CD14-positive monocyte (primary cell): Measurements from ENCODE around the gene TTC32. TPM values are rescaled to one million over a fixed set of nuclear protein-coding genes. Genes with fewer than 3 reads are reported as not detected.

ENCODE experiments used
- DNase-seq, 3 donors: peaks; one replicate each; pipeline ENCODE4 v3.0.0-alpha.2; 2011 to 2022
- H2AFZ ChIP-seq: 2 replicates; pipeline ENCODE4 v1.6.0; 2012; ENCODE audit warnings: mild to moderate bottlenecking, low read depth, low read length, inconsistent platforms; ENCODE audit not compliant: insufficient read depth, poor library complexity, severe bottlenecking
- H3K27ac ChIP-seq, 2 donors: 1 replicate in 1 of 2; 2 replicates in 1 of 2; pipeline ENCODE4 v1.5.1; 2012 to 2013; ENCODE audit warnings: low read length in 2 of 2, control low read depth in 1 of 2, inconsistent platforms in 1 of 2, low read depth in 1 of 2, mild to moderate bottlenecking in 1 of 2
- H3K27me3 ChIP-seq, 2 donors: one replicate each; pipeline versions ENCODE4 v1.6.0 to v1.6.1; 2011 to 2013; ENCODE audit warnings: low read length in 2 of 2; ENCODE audit not compliant: control insufficient read depth in 2 of 2, insufficient read depth in 2 of 2
- H3K36me3 ChIP-seq, 2 donors: replicated peaks in 1 of 2; 1 replicate in 1 of 2; 2 replicates in 1 of 2; pipeline versions ENCODE4 v1.5.1 to v1.6.1; 2012 to 2013; ENCODE audit warnings: low read length in 2 of 2, control low read depth in 1 of 2, inconsistent platforms in 1 of 2, mild to moderate bottlenecking in 1 of 2; ENCODE audit not compliant: insufficient read depth in 2 of 2, control insufficient read depth in 1 of 2
- H3K4me1 ChIP-seq, 2 donors: 1 replicate in 1 of 2; 2 replicates in 1 of 2; pipeline versions ENCODE4 v1.5.1 to v1.6.1; 2012 to 2013; ENCODE audit warnings: low read length in 2 of 2, control low read depth in 1 of 2, inconsistent platforms in 1 of 2, mild to moderate bottlenecking in 1 of 2, moderate library complexity in 1 of 2; ENCODE audit not compliant: insufficient read depth in 2 of 2, control insufficient read depth in 1 of 2
- H3K4me2 ChIP-seq: replicated peaks from 2 replicates; pipeline ENCODE3; 2012; ENCODE audit warnings: low read length, moderate library complexity, mild to moderate bottlenecking; ENCODE audit not compliant: poor library complexity, severe bottlenecking; ENCODE audit errors: extremely low read depth
- H3K4me3 ChIP-seq, 3 experiments: fragments of 200-600 bp in 1 of 3; sonication (generic) in 1 of 3; replicated peaks in 1 of 3; 1 replicate in 2 of 3; 2 replicates in 1 of 3; pipeline ENCODE4 v1.5.1; 2011 to 2013; ENCODE audit warnings: low read length in 3 of 3, mild to moderate bottlenecking in 3 of 3, control low read depth in 2 of 3, low read depth in 2 of 3, inconsistent platforms in 1 of 3, moderate library complexity in 1 of 3
- H3K79me2 ChIP-seq: 2 replicates; pipeline ENCODE4 v1.6.0; 2012; ENCODE audit warnings: mild to moderate bottlenecking, control low read depth, inconsistent platforms, low read length, moderate library complexity; ENCODE audit not compliant: insufficient read depth
- H3K9ac ChIP-seq: 2 replicates; pipeline ENCODE4 v1.6.0; 2017; ENCODE audit warnings: low read length, mild to moderate bottlenecking; ENCODE audit not compliant: insufficient read depth, poor library complexity, severe bottlenecking
- H3K9me3 ChIP-seq, 2 donors: replicated peaks in 1 of 2; 1 replicate in 1 of 2; 2 replicates in 1 of 2; pipeline versions ENCODE4 v1.5.1 to v1.6.1; 2012 to 2013; ENCODE audit warnings: low read length in 2 of 2, control low read depth in 1 of 2; ENCODE audit not compliant: control insufficient read depth in 1 of 2, insufficient read depth in 1 of 2
- H4K20me1 ChIP-seq: 2 replicates; pipeline ENCODE4 v1.6.0; 2012; ENCODE audit warnings: mild to moderate bottlenecking, low read length, control low read depth, moderate library complexity; ENCODE audit not compliant: insufficient read depth
- H3K27ac Mint-ChIP-seq, 7 donors: one replicate each; pipeline ENCODE4 v1.8.0; 2020; ENCODE audit warnings: mild to moderate bottlenecking in 7 of 7, mixed read lengths in 7 of 7, moderate library complexity in 6 of 7, inconsistent platforms in 2 of 7
- H3K27me3 Mint-ChIP-seq, 3 donors: one replicate each; pipeline ENCODE4 v1.8.0; 2021 to 2022; ENCODE audit warnings: low read depth in 3 of 3, mild to moderate bottlenecking in 3 of 3, mixed read lengths in 3 of 3, moderate library complexity in 3 of 3, inconsistent platforms in 1 of 3
- H3K36me3 Mint-ChIP-seq, 2 donors: one replicate each; pipeline ENCODE4 v1.8.0; 2020; ENCODE audit warnings: mixed read lengths in 2 of 2, inconsistent platforms in 1 of 2, mild to moderate bottlenecking in 1 of 2
- H3K4me1 Mint-ChIP-seq: one replicate; pipeline ENCODE4 v1.8.0; 2020; ENCODE audit warnings: mild to moderate bottlenecking, mixed read lengths
- H3K4me3 Mint-ChIP-seq, 2 donors: one replicate each; pipeline ENCODE4 v1.8.0; 2020; ENCODE audit warnings: mild to moderate bottlenecking in 2 of 2, mixed read lengths in 2 of 2, moderate library complexity in 1 of 2
- H3K9me3 Mint-ChIP-seq, 7 donors: one replicate each; pipeline ENCODE4 v1.8.0; 2020 to 2022; ENCODE audit warnings: mixed read lengths in 7 of 7, mild to moderate bottlenecking in 6 of 7, moderate library complexity in 6 of 7, inconsistent platforms in 2 of 7
- WGBS: methylation state at CpG from one replicate; pipeline ENCODE4 v1.1.5; 2013; ENCODE audit warnings: missing lambda C conversion rate; ENCODE audit not compliant: insufficient coverage; 5-methylcytosine and 5-hydroxymethylcytosine counted together
- intact Hi-C, 2 donors: fragments of 100-400 bp; cut with micrococcal nuclease; formaldehyde crosslinking; loops; one replicate each; pipeline versions ENCODE4 v1.15.0 to v1.15.1; 2023
- polyA plus RNA-seq, 3 donors: library from polyadenylated mRNA; depleted of rRNA in 1 of 3; unstranded in 2 of 3; stranded (reverse) in 1 of 3; fragments of 300-500 nt in 2 of 3; fragments of >200 nt in 1 of 3; fragmentation: Illumina TruSeq in 2 of 3; gene quantifications; 1 replicate in 2 of 3; 2 replicates in 1 of 3; pipeline ENCODE4 v1.2.3, GENCODE V29; 2012 to 2021
- TF ChIP-seq, protein P1 (sequence below): fragments of 200-600 bp; IDR thresholded peaks from one replicate; pipeline ENCODE4 v1.8.0; 2022; ENCODE audit warnings: antibody characterized with exemption, mild to moderate bottlenecking

TTC32 gene
- polyA plus RNA-seq, 3 donors = 17.6 to 27.7 (median 20.1) TPM

DNA sequence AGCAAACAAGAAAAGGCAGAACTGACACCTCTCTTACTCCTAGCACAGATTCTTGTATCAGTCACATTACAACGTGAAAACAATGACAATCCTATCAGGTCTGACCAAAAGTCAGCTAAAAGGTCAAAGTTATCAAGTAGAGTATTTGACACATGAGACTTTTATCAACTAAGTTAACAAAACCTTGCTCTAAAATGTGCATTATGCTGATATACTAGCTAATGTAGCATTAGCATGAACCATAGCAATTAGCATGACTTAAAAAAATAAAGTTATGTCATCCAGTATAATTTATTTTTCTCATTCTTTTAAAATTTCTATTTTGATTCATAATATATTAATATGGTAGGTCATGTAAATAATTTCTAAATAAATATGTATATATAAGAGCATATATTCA, 41.4 kb upstream of the TTC32 start:
- H3K27ac Mint-ChIP-seq = no peak overlapping the region
- Histone ChIP-seq H3K4me2 (no peak overlapping the region), H3K36me3 (no peaks in the 10 kb centered on the region), H2AFZ (no peak overlapping the region), H3K79me2 (no peaks in the 10 kb centered on the region), H3K9me3 (no peaks in the 10 kb centered on the region), H3K4me3 (no peak overlapping the region), H3K9ac (no peak overlapping the region), H4K20me1 (no peaks in the 10 kb centered on the region), H3K27me3 (no peaks in the 10 kb centered on the region), H3K4me1 (no peaks in the 10 kb centered on the region), H3K27ac (no peak overlapping the region)
- DNase-seq = no peak
- H3K9me3 Mint-ChIP-seq = no peaks in the 10 kb centered on the region
- no CpG with 5 or more reads among the region's 1 CpG for WGBS
- no peak overlapping the region for H3K4me3 Mint-ChIP-seq
- intact Hi-C loops = no loop called here
- peaks cover 0 to 1% of the 10 kb centered on the region in 2 donors for H3K36me3 Mint-ChIP-seq
- no peaks in the 10 kb centered on the region for H3K4me1 Mint-ChIP-seq
- no peaks in the 10 kb centered on the region for H3K27me3 Mint-ChIP-seq
- TF ChIP-seq, protein P1, sequence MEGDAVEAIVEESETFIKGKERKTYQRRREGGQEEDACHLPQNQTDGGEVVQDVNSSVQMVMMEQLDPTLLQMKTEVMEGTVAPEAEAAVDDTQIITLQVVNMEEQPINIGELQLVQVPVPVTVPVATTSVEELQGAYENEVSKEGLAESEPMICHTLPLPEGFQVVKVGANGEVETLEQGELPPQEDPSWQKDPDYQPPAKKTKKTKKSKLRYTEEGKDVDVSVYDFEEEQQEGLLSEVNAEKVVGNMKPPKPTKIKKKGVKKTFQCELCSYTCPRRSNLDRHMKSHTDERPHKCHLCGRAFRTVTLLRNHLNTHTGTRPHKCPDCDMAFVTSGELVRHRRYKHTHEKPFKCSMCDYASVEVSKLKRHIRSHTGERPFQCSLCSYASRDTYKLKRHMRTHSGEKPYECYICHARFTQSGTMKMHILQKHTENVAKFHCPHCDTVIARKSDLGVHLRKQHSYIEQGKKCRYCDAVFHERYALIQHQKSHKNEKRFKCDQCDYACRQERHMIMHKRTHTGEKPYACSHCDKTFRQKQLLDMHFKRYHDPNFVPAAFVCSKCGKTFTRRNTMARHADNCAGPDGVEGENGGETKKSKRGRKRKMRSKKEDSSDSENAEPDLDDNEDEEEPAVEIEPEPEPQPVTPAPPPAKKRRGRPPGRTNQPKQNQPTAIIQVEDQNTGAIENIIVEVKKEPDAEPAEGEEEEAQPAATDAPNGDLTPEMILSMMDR = no peak

DNA sequence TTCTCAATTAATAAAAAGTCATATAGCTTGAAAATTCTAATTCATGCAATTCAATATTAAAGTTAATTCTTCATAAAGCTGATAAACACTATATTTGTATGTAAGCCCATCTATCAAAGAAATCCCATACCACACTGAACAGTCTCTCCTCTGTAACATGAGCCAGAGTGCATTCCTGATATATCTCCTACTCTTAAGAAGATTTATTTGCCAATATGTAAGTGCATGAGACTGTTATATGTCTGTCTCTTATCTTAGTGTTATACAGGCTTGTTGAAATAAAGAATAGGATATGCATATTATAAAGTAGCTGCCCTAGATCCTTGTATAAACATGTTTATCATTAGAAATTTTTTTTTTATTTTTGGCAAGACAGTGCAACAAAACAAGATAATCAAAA, 40.4 kb upstream of the TTC32 start:
- Histone ChIP-seq H3K27ac (no peak overlapping the region), H4K20me1 (no peaks in the 10 kb centered on the region), H2AFZ (no peak overlapping the region), H3K36me3 (no peaks in the 10 kb centered on the region), H3K4me1 (no peaks in the 10 kb centered on the region), H3K9me3 (no peaks in the 10 kb centered on the region), H3K4me3 (no peak overlapping the region), H3K9ac (no peak overlapping the region), H3K27me3 (no peaks in the 10 kb centered on the region), H3K4me2 (no peak overlapping the region), H3K79me2 (no peaks in the 10 kb centered on the region)
- Mint-ChIP-seq H3K9me3 (no peaks in the 10 kb centered on the region), H3K27ac (no peak overlapping the region), H3K27me3 (no peaks in the 10 kb centered on the region), H3K36me3 (peaks cover 0 to 1% of the 10 kb centered on the region in 2 donors), H3K4me3 (no peak overlapping the region), H3K4me1 (no peaks in the 10 kb centered on the region)
- intact Hi-C loops = no loop called here
- DNase-seq = no peak
- TF ChIP-seq, protein P1 = no peak
